T-helper 2 cell treated with Interferon-gamma antibody and Interleukin-4, amounts not matched to agents 5 μg/mL and 100 μg/mL, for 36 hours (primary cell): ENCODE measurements around the gene PLEKHM3.
"Not testable (repeated sequence)": the region's sequence is repeated elsewhere in the genome, so short reads cannot be mapped to it uniquely, and the experiment has no call there.

Source experiments
- DNase-seq: peaks from one replicate; pipeline ENCODE4 v3.0.0; 2021; ENCODE audit warnings: low spot score
- H3K27ac Mint-ChIP-seq: one replicate; pipeline ENCODE4 v1.8.0; 2021; ENCODE audit warnings: mild to moderate bottlenecking, mixed read lengths
- H3K27me3 Mint-ChIP-seq: one replicate; pipeline ENCODE4 v1.8.0; 2021; ENCODE audit warnings: low read depth, mixed read lengths
- H3K36me3 Mint-ChIP-seq: one replicate; pipeline ENCODE4 v1.8.0; 2021; ENCODE audit warnings: low read depth, mixed read lengths
- H3K4me1 Mint-ChIP-seq: one replicate; pipeline ENCODE4 v1.8.0; 2021; ENCODE audit warnings: low read depth, mixed read lengths
- H3K4me3 Mint-ChIP-seq: one replicate; pipeline ENCODE4 v1.8.0; 2022; ENCODE audit warnings: mild to moderate bottlenecking, moderate library complexity, mixed read lengths
- H3K9me3 Mint-ChIP-seq: one replicate; pipeline ENCODE4 v1.8.0; 2021; ENCODE audit warnings: mixed read lengths

Gene PLEKHM3

DNA sequence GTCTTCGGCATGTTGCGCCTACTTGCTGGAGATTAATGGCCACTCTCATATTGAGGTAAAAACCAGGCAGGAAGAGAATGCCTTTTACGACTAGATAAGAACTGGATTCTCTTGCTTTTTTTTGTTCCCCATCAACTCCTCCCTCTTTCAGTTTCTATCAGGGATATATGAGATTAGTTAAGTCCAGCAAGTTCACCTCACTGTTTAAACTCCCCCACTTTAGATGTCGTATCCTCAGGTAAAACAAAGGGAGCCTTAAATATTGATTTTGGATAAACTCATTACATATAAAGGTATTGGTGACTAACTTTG, 98.4 kb downstream of the PLEKHM3 start:
- Mint-ChIP-seq H3K4me3 (no peak overlapping the region), H3K36me3 (no peaks in the 10 kb centered on the region), H3K27ac (no peak overlapping the region), H3K9me3 (no peaks in the 10 kb centered on the region), H3K4me1 (no peaks in the 10 kb centered on the region), H3K27me3 (no peaks in the 10 kb centered on the region)
- no peak for DNase-seq

DNA sequence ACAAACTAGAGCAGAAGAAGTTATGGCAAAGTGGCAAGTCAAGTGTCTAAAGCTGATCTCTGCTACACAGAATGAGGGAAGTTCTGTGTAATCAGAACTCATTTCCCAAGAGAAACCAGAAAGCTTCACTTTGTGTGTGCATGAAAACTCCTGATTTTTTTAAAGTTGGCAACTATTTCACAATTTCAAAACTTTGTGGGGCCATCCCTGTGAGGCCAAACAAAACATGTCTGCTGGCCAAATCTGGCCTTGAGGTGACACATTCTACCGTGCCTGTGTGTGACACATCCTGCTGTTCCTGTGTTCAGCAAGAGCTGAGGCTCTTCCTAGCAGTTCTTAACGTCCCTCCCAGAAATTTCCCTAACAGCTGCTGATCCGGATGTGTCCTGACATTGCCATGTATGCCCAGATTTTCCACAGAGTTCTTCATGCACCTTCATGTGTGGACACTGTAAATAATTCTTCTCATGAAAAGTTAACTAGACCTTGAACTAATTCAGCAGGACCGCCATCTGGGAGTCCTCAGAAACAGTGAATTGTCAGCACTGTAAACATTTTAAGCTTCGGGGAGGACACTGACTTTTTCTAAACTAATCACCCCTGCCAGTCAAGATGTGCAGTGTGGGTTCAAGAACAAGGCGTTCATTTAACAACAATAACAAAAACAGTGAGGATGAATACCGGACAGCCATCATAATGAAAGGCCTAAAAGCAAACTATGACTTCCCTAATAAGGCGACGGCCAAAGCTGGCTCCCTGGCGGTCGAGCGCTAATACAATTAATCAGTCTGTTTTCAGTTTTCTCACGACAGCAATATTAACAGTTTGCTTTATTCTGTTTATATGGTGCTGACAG, 99.0 kb downstream of the PLEKHM3 start:
- no peak for DNase-seq
- Mint-ChIP-seq H3K4me3 (no peak overlapping the region), H3K36me3 (no peaks in the 10 kb centered on the region), H3K9me3 (no peaks in the 10 kb centered on the region), H3K27ac (no peak overlapping the region), H3K4me1 (no peaks in the 10 kb centered on the region), H3K27me3 (no peaks in the 10 kb centered on the region)

DNA sequence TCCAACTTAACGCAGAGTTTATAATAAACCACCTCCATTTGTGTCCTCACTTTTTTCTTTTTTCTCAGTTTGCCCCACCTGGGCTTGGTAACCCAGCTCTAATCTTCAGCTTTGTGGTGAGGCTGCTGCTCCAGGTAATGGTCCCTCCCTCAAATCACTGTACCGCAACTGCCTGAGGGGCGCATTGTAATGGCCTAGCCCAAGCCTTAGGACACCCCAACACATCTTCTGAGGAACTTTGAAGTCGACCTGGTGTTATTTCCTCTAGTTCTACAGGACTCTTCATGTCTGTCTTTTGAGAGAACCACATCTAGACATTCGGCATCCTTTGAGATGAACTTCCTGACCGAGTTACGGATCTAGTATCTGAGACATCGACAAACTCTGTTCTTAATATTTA, 99.7 kb downstream of the PLEKHM3 start:
- H3K36me3 Mint-ChIP-seq, result no peaks in the 10 kb centered on the region

DNA sequence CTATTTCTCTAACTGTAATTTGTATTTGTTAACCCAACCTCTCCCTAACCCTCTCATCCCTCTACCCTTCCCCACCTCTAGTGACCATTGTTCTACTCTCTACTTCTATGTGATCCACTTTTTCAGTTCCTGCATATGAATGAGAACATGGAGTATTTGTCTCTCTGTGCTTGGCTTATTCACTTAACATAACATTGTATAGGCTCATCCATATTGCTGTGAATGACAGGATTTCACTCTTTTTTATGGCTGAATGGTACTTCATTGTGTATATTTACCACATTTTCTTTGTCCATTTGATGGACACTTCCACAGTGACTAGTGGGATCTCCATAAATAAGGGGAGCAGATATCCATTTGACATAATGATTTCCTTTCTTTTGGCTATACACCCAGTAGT, 103.7 kb downstream of the PLEKHM3 start:
- no peak for DNase-seq
- no peaks in the 10 kb centered on the region for H3K27me3 Mint-ChIP-seq
- no peak overlapping the region for H3K27ac Mint-ChIP-seq

More for the DNA sequence above, 99.7 kb downstream of the PLEKHM3 start:
- DNase-seq, result no peak
- no peaks in the 10 kb centered on the region for H3K9me3 Mint-ChIP-seq
- no peaks in the 10 kb centered on the region for H3K4me1 Mint-ChIP-seq
- no peak overlapping the region for H3K4me3 Mint-ChIP-seq
- H3K27me3 Mint-ChIP-seq, result no peaks in the 10 kb centered on the region
- H3K27ac Mint-ChIP-seq, result no peak overlapping the region

DNA sequence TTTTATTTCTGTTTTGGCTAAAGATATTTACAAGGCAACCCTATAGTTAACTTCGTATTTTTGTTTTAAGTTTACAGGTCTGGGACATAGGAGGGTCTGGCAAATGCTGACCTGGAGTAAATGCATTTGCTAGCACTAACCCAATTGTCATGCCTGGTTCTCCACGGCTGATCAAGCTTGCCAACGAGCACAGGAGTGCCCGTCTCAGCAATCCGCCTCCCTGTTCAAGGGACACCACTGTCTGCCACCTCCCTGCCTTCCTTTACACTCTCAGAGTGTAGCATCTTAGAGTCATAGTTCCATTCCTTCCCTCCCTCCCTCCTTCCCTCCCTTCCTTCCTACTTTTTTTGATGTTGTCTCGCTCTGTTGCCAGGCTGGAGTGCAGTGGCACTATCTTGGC, 104.6 kb downstream of the PLEKHM3 start:
- H3K4me3 Mint-ChIP-seq, result no peak overlapping the region

More for the DNA sequence above, 103.7 kb downstream of the PLEKHM3 start:
- H3K36me3 Mint-ChIP-seq, result no peaks in the 10 kb centered on the region
- H3K4me3 Mint-ChIP-seq, result no peak overlapping the region
- no peaks in the 10 kb centered on the region for H3K9me3 Mint-ChIP-seq
- no peaks in the 10 kb centered on the region for H3K4me1 Mint-ChIP-seq

DNA sequence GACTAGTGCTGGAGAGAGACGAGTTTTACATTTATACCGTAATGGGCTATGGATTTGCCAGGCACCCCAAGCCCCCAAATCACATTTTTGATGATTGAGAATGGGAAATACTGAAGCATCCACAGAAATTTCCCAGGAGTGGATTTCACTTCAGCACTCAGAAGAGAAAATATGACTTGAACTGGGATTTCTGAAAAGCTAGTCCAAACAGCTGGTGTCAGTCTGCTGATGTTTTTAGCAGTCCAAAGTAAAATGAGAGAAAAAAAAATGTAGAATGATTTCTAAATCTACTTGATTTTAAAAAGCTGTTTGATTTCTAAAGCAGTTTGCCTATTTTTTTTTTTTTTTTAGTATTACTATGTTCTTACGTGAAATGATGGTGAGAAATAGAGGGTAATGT, 105.0 kb downstream of the PLEKHM3 start:
- DNase-seq, result no peak
- Mint-ChIP-seq H3K36me3 (no peaks in the 10 kb centered on the region), H3K27me3 (no peaks in the 10 kb centered on the region), H3K4me3 (no peak overlapping the region), H3K4me1 (no peaks in the 10 kb centered on the region), H3K27ac (no peak overlapping the region), H3K9me3 (no peaks in the 10 kb centered on the region)

More for the DNA sequence above, 104.6 kb downstream of the PLEKHM3 start:
- no peaks in the 10 kb centered on the region for H3K9me3 Mint-ChIP-seq
- H3K4me1 Mint-ChIP-seq, result no peaks in the 10 kb centered on the region
- no peak for DNase-seq
- no peak overlapping the region for H3K27ac Mint-ChIP-seq
- no peaks in the 10 kb centered on the region for H3K27me3 Mint-ChIP-seq
- no peaks in the 10 kb centered on the region for H3K36me3 Mint-ChIP-seq

DNA sequence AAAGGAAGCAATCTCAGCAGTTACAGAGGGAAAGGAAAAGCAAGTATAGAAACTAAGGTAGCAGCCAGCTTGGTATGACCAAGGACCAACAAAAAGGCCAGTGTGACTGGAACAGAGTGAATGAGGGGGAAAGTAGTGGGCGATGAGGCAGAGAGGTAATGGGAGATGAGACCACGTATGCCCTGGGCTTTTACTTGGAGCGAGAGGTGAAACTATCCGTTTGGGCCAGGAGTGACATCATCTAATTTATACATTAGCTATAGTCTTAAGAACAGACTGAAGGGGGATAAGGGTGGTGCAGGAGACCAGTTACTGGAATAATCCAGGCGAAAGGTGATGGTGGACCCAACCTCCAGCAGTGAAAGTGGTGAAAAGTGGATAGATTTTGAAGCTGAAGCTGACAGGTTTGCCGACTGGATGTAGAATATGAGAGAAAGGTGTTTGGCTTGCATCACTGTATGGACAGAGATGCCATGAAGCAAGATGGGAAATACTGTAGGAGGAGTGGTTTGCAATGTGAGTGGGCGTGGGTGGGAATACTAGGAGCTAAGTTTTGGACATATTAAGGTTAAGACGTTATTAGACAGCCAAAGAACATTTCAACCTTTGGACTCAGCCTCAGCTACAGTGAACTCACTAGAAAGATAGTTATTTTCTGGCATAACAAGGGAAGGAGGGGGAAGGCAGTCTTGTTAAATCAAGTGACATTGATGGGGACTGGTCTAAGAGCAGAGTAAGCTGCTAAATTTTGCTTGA, 106.0 kb downstream of the PLEKHM3 start:
- Mint-ChIP-seq H3K27ac (no peak overlapping the region), H3K4me3 (no peak overlapping the region), H3K27me3 (no peaks in the 10 kb centered on the region), H3K4me1 (no peaks in the 10 kb centered on the region), H3K36me3 (no peaks in the 10 kb centered on the region), H3K9me3 (no peaks in the 10 kb centered on the region)
- DNase-seq, result no peak

DNA sequence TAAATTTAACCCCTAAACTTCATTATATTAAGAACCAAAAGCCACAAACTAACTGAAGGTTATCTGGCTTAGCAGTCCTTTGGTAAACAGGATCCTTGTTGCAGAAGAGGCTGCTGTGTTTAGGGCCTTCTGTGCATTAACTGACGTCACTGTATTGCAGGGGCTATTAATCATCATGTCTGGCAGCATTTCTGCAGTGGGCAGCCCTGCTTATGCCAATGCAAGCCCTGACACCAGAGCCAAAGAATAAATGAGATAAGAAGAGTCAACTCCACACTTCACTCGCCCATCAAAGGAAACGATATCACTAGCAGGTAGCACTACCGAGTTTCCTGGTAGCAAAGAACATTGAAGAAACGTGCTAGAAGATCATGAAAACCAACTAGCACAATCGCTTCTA, 110.6 kb downstream of the PLEKHM3 start:
- no peak for DNase-seq
- H3K27me3 Mint-ChIP-seq, result no peaks in the 10 kb centered on the region
- no peaks in the 10 kb centered on the region for H3K9me3 Mint-ChIP-seq

DNA sequence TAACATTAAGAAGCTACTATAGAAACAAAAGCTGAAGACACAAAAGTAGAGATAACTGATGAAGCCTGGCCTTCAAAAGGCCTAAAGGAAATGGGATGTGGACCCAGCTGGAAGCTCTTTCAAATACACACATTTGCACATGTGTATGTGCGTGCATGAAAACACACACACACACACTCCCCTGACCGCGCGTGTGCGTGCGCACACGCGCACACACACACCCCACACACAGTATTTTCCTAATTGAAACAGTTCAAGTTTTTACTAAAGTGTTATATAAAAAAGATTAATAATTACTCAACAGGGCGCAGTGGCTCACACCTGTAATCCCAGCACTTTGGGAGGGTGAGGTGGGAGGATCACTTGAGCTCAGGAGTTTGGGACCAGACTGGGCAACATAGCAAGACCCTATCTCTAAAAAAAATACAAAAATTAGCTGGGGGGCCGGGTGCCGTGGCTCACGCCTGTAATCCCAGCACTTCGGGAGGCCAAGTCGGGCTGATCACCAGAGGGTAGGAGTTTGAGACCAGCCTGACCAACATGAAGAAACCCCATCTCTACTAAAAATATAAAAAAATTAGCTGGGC, 111.5 kb downstream of the PLEKHM3 start:
- Mint-ChIP-seq H3K36me3 (no peaks in the 10 kb centered on the region), H3K27ac (no peak overlapping the region), H3K4me1 (no peaks in the 10 kb centered on the region), H3K27me3 (no peaks in the 10 kb centered on the region), H3K9me3 (no peaks in the 10 kb centered on the region), H3K4me3 (no peak overlapping the region)
- DNase-seq, result no peak

More for the DNA sequence above, 110.6 kb downstream of the PLEKHM3 start:
- Mint-ChIP-seq H3K4me3 (no peak overlapping the region), H3K36me3 (no peaks in the 10 kb centered on the region), H3K27ac (no peak overlapping the region), H3K4me1 (no peaks in the 10 kb centered on the region)

DNA sequence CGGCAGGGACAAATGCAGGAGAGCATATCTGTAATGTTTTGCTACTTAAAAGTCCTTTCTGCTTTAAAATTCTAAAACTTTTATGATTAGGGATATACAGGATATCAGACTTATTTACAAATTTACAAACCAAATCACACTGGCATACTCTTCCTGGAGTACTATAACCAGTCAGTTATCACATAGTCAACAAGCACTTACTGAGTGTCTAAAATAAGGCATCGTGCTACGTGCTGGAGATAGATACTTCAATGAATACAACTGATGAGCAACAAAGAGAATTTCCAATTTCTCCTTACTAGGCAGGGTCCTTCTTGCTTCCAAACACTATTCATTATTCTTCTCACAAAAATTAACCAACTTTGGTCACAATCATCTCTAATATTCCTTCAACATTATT, 113.5 kb downstream of the PLEKHM3 start:
- no peak for DNase-seq
- H3K27me3 Mint-ChIP-seq, result no peaks in the 10 kb centered on the region
- H3K4me3 Mint-ChIP-seq, result no peak overlapping the region
- H3K9me3 Mint-ChIP-seq, result no peaks in the 10 kb centered on the region
- H3K4me1 Mint-ChIP-seq, result no peaks in the 10 kb centered on the region
- no peak overlapping the region for H3K27ac Mint-ChIP-seq
- no peaks in the 10 kb centered on the region for H3K36me3 Mint-ChIP-seq

DNA sequence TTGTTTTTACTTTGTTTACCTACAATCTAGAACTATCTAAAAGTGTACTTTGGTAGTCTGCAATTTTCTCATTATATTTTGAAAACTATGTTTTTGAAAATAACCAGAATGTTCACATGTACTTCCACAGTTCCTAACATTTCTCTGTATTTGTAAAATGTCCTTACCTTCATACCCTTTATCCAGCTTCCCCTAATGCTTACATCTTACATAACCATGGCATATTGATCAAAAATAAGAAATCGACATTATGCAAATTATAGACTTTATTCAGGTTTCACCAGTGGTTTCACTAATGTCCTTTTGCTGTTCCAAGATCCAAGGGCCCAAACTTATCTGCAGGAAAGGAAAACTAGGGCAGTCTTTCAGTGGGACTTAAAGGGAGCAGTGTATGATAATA, 114.1 kb downstream of the PLEKHM3 start:
- no peak overlapping the region for H3K4me3 Mint-ChIP-seq
- no peaks in the 10 kb centered on the region for H3K36me3 Mint-ChIP-seq
- DNase-seq, result no peak
- H3K27me3 Mint-ChIP-seq, result no peaks in the 10 kb centered on the region
- H3K9me3 Mint-ChIP-seq, result no peaks in the 10 kb centered on the region
- H3K4me1 Mint-ChIP-seq, result no peaks in the 10 kb centered on the region
- H3K27ac Mint-ChIP-seq, result no peak overlapping the region

DNA sequence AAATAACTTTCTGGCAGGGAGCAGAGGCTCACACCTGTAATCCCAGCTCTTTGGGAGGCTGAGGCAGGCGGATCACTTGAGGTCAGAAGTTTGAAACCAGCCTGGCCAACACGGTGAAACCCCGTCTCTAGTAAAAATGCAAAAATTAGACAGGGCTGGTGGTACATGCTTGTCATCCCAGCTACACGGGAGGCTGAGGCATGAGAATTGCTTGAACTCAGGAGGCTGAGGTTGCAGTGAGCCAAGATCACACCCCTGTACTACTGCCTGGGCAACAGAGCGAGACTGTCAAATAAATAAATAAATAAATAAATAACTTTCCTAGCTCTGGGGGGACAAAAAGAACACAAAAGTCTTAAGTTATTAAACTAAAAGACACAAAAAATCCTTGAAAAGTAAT, 118.8 kb downstream of the PLEKHM3 start:
- not testable (repeated sequence) for H3K27ac Mint-ChIP-seq, H3K4me3 Mint-ChIP-seq, H3K27me3 Mint-ChIP-seq, H3K9me3 Mint-ChIP-seq, H3K36me3 Mint-ChIP-seq, DNase-seq, H3K4me1 Mint-ChIP-seq

DNA sequence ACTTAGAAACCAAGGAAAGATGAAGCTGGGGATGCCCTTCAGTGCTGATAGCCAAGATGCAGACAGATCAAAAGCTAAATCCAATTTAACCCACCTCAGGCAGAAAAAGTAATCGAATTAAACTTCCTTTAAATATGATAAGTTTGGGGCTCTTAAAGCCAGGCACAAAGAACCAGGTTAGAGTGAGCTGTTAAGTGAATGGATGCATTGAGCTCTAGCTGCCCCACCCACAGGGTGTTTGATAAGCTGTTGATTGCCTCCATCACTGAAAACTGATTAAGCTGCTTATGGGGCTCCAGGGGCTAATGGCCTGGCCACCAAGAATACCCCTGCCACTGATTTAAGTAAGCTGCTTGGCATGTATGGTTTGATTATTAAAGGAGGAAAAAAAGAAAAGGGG, 119.8 kb downstream of the PLEKHM3 start:
- H3K4me3 Mint-ChIP-seq, result no peak overlapping the region
- no peaks in the 10 kb centered on the region for H3K4me1 Mint-ChIP-seq
- no peak overlapping the region for H3K27ac Mint-ChIP-seq
- no peaks in the 10 kb centered on the region for H3K9me3 Mint-ChIP-seq
- no peak for DNase-seq
- H3K27me3 Mint-ChIP-seq, result no peaks in the 10 kb centered on the region
- H3K36me3 Mint-ChIP-seq, result no peaks in the 10 kb centered on the region

DNA sequence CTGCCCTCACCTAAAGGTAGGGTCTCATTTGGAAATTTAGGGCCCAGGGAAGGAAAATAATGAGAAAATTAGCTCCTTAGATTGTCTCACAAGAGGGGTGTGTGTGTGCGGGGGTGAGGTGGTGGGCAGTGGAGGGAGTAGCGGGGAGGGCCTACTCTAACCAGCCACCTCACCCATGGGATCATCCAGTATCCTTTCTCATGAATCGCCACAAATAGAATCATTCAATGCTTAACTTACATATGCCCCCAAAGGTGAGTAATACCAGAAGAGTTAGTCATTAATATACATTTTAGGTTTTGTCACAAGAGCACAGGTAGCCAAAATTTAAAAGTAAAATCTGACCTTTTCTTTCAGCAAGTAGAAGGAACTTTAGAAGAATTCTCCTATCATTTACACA, 122.1 kb downstream of the PLEKHM3 start:
- Mint-ChIP-seq H3K4me1 (no peaks in the 10 kb centered on the region), H3K27ac (no peak overlapping the region), H3K36me3 (no peaks in the 10 kb centered on the region), H3K4me3 (no peak overlapping the region), H3K9me3 (no peaks in the 10 kb centered on the region), H3K27me3 (no peaks in the 10 kb centered on the region)
- no peak for DNase-seq
